GM21717 (cell line): ENCODE data around the gene NUTM2G.
"Not testable (repeated sequence)": the region's sequence is repeated elsewhere in the genome, so short reads cannot be mapped to it uniquely, and the experiment has no call there.

ENCODE experiments used
- ATAC-seq: cut with Tn5 transposase; IDR thresholded peaks from one replicate; pipeline ENCODE4 v1.9.1; 2021; ENCODE audit warnings: mild to moderate bottlenecking, moderate library complexity; ENCODE audit not compliant: unreplicated experiment

The NUTM2G gene, protein sequence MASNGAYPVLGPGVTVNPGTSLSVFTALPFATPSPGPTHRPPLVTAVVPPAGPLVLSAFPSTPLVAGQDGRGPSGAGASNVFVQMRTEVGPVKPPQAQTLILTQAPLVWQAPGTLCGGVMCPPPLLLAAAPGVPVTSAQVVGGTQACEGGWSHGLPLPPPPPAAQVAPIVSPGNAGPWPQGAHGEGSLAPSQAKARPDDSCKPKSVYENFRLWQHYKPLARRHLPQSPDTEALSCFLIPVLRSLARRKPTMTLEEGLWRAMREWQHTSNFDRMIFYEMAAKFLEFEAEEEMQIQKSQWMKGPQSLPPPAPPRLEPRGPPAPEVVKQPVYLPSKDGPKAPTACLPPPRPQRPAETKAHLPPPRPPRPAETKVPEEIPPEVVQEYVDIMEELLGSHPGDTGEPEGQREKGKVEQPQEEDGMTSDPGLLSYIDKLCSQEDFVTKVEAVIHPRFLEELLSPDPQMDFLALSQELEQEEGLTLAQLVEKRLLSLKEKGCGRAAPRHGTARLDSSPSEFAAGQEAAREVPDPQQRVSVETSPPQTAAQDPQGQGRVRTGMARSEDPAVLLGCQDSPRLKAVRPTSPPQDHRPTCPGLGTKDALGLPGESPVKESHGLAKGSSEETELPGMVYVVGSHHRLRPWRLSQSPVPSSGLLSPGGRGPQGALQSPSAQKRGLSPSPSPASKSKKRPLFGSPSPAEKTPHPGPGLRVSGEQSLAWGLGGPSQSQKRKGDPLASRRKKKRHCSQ

DNA sequence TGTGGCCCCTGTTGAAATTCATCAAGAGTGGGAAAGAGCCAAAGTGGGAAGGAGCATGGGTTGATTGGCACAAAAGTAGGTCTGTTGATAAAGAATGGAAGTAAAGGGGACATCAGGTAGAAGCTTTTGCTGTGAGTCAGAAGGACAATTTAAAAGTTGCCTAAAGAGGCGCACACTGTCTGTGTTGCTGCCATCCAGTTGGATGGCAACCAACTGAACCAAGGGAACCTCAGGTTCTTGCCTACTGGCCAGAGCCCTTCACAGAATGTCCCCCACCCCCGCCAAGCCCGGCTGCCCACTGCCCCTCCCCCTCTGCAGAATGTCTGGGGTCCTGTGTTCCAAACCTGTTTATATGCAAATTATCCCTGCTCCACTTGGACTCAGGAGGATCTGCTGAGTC lies at the start of gene NUTM2G:
TSS of gene NUTM2G (plus strand) at position 301 of the 400 bp plus-strand sequence. CDS start 182 bp downstream, outside the sequence.
- ATAC-seq = not testable (repeated sequence)

- ATAC-seq = no peak
Observed at GRCh38 chr9:96883922-96884321, 44.7 kb upstream of the NUTM2G start.

DNA sequence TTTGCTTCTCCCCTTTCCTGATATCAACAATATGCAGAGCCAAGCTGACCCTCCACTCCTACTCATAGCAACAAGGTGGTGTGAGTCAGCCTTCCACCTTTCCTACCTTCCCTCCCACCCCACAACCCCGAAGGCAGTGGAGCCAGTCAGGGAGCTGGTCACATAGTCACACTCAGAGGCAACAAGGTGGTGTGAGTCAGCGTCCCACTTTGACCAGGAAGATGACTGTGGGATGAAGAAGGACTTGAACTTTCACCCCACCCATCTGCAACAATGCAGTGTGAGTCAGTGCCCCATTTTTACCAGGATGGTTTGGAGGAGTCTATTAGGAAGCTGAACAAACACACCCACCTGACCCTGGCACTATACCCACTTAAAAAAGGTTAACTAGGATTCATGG lies 44.2 kb upstream of the NUTM2G start:
- no peak for ATAC-seq

- no peak for ATAC-seq
Observed at GRCh38 chr9:96885424-96885823, 43.2 kb upstream of the NUTM2G start.

DNA sequence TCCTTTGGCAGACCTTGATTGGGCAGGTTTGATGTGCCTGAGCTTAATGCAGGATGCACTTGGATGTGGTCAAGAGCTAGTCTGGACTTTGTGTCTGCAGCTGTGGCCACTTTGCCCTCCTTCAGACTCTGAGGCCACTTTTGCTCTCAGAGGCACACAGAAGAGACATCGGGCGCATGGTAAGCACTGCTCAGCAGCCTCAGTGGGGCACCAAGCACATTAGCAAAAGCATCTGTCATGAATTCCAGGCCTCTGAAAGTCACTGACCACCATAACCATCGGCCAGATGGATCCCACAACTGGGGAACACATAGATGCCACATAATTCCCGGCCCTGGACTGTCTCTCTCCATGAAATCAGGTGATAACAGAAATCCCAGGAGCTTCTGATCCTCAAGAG lies 40.1 kb upstream of the NUTM2G start:
- no peak for ATAC-seq

DNA sequence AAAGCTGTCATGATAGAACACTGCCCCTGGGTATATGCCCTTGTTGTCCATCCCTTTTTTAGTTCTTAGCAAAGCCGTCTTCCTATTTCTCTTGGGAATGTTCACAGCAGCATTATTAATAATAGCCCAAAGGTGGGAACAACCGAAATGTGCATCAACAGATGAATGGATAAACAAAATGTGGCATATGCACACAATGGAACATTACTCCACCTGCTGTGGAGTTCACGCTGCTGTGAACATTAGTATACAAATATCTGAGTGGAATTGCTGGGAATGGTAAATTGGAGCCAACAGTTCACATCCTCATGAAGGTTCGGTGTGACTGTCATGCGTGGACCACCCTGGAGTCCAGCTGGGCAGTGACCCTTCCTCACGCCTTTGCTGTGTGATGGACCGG lies 36.5 kb upstream of the NUTM2G start:
- ATAC-seq = no peak

DNA sequence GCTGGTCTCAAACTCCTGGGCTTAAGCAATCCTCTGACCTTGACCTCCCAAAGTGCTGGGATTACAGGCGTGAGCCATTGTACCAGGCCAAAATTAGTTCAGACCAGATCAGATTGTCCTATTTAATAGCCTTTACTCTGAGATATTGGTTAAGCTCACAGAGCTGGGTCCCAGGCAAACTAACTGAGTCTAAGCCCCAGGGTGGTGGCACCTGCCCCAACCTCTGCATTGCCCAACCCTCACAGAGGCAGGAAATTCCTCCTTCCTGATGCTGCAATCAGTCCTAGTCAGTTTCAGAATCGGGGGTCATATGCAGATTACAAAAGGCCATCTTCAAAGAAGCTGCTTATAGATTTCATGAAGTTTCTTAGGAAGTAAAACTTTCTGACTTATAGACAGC lies 28.6 kb upstream of the NUTM2G start:
- not testable (repeated sequence) for ATAC-seq

DNA sequence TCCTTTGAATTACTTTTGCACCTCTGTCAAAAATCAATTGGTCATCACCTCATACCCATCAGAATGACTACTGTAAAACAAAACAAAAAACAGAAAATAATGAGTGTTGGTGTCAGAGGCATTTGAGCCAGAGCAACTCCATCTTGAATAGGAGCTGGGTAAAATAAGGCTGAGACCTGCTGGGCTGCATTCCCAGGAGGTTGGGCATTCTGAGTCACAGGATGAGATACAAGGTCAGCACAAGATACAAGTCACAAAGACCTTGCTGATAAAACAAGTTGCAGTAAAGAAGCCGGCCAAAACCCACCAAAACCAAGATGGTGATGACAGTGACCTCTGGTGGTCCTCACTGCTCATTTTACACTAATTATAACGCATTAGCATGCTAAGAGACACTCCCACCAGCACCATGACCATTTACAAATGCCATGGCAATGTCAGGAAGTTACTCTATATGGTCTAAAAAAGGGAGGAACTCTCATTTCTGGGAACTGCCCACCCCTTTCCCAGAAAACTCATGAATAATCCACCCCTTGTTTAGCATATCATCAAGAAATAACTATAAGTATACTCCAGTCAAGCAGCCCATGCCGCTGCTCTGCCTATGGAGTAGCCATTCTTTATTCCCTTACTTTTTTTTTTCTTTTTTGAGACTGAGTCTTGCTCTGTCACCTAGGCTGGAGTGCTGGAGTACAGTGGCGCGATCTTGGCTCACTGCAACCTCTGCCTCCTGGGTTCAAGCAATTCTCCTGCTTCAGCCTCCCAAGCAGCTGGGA lies 23.5 kb upstream of the NUTM2G start:
- ATAC-seq = not testable (repeated sequence)

DNA sequence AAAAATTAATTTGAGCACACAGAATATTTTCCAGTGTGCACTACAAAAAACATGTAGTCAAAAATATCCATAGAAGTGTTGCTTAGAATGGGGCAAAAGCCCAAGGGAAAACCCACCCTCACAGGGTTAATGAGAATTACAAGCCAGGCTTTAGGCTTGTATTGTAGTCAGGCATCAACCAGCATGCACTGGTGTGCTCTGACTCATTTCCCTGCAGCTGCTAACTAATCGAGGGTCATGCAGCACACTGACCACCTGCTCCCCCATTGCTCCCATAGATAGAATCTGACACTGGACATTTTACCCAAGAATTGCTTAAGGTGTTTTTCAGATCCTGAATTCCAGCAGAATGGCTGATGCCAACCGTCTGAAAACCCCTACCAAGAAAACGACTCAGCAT lies 20.2 kb upstream of the NUTM2G start:
- ATAC-seq = not testable (repeated sequence)

DNA sequence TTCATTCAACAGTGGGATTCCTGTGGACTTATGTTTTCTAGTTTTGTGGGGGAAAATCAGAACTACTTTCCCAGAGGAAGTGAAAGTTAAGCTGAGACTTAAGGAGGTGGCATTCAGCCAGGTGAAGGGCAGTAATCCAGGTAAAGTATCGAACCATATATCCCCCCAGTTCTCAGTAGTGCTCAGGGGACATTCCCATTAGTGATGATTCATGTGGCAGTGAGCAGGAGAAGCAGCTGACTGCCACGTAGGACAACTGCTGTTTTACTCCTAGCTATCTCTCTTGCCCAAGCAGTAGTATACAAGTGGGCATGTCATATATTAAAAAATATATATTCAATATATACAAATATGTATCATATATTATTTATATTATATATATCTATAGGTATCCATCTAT lies 13.1 kb upstream of the NUTM2G start:
- not testable (repeated sequence) for ATAC-seq

DNA sequence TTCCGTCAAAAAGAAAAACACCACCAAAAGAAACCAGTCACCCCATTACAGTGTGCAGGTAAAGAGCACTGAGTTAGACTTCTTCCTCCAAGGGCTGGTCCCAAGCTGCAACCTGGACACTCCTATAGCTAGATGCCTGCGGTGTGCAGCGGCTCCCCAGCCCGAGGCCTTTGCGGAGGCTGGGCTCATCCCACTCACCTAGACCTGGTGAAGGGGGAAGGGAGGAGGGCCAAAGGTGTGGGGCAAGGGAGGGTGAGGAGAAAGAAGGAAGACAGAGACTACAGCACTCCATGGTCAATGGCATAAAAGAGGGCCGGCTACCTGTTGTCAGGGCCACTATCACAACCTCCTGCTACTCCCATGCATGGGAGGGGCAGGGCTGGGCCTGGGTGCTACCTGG lies 12.1 kb upstream of the NUTM2G start:
- not testable (repeated sequence) for ATAC-seq

DNA sequence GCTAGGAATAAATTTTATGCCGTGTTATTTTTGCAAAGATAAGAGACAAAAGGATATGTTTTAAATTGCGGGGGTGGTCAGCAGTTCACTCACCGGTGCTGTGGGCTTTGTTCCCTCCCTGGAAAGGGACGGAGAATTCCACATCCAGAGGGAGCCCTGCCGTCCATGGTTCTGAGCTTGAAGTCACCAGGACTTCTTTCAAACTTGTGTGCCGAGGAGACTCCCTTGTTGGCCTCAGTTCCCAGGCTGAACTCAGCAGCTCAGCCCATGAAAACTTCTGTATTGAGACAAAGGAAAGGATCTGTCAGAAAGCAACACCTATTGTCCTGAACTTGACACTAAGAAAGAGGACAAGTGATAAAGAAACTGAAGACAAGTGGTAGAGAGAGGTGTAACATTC lies 10.1 kb upstream of the NUTM2G start:
- ATAC-seq = not testable (repeated sequence)

DNA sequence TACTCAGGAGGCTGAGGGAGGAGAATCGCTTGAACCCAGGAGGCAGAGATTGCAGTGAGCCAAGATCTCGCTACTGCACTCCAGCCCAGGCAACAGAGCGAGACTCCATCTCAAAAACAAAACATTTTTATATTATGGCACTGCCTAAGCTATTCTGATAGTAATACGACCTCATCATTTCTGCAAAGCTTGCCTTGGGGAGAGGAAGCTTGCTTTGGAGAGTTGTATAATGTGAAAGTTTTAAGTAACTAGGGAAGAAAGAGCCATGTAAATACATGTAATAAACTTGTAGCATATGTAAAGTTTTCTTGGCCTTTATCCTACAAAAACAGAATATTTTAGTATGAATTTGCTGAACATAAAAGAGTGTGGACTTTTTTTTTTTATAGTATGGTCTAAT lies 7.8 kb upstream of the NUTM2G start:
- ATAC-seq = not testable (repeated sequence)

DNA sequence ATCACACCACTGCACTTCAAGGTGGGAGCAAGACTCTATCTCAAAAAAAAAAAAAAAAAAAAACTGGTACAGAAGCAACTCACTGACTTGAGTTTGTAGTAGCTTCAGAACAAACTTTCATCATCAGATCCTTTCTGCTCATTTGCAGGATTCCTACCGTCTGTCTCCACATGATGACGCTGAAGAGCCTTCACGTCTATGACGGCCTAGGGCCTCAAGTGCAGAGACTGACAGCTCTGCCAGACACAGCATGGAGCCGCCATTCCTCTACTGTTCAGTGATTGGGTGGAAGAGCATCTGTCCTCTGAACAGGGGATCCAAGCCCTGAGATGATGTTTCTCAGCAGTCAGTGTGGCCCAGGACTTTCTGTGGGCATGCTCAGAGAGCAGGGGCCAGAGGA lies 3.1 kb upstream of the NUTM2G start:
- not testable (repeated sequence) for ATAC-seq

- ATAC-seq = not testable (repeated sequence)
Observed at GRCh38 chr9:96931665-96932064, 3.0 kb downstream of the NUTM2G start.

GRCh38 chr9:96934097-96934496 lies 5.5 kb downstream of the NUTM2G start:
- not testable (repeated sequence) for ATAC-seq

DNA sequence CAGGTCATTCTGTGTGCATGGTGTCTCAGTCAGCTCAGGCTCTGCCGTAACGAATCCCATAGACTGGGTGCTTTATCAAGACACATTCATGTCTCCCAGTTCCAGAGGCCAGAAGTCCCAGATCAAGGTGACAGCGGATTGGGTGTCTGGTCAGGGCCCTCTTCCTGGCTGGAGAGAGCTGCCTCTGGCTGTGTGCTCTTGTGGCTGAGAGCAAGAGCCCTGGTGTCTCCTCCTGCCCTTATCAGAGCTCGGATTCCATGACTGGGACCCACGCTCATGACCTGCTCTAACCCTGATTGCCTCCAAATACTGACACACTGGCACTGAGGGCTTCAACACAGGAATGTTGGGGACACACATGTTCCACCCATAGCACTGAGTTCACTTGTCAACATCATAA lies 6.1 kb downstream of the NUTM2G start:
- ATAC-seq = not testable (repeated sequence)

DNA sequence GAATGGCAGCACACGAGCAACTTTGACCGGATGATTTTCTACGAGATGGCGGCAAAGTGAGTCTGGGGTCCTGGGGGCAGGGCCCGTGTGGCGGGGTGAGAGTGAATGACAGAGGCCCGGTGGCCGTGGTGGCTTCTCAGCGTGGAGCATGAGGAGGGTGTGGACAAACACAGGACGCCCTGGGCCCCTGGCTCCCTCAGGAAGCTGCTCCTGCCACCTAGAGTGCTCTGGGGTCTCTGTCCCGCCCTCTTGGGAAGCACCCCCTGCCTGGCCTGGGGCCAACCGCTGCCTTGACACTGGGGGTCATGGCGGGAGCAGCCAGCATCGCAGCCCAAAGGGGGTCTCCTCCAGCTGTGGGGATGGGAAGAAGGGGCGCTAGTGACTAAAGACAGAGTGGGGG lies 6.8 kb downstream of the NUTM2G start:
- ATAC-seq = not testable (repeated sequence)

DNA sequence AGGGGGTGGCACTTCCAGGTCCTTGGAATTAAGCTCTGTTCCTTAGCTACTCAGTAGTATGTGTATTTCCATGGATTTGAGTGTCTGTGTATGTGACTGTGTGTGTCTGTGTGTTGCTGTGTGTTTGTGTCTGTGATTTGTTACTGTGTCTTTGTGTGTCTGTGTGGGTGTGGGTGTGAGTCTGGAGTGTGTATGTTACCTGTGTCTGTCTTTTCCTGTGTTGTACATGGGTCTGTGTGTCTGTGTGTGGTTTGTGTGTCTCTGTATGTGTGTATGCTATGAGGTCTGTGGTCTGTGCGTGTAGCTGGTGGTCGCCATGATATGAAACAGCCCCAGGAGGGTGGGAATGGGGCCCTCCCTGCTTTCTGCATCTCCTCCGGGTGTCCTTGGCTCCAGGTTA lies 8.8 kb downstream of the NUTM2G start:
- not testable (repeated sequence) for ATAC-seq

DNA sequence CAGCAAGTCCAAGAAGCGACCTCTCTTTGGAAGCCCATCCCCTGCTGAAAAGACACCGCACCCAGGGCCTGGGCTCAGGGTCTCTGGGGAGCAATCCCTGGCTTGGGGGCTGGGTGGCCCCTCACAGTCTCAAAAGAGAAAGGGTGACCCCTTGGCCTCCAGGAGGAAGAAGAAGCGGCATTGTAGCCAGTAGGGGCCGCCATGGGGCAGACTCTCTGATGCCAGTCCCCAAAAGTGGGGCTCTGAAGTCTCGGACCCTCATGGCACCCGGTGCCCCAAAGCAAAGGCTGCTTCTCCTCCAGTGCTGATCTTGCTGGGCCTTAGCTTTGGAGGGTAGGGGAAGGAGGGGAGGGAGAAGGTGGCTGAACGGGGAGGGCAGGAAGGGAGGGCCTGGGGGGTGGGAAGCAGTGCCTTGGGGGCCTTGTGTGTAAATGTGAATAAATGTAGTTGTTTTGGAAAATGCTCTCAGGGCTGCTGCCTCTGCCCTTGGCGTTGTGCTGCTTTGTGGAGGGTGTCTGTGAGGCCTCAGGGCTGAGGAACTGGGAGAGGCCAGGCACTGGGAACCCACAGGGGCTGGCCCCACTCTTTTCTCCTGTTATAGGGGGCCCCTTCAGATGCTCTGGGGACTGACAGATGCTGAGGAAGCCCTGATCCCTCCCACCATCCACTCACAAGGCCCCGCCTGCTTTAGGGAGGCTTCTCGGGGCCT lies 10.5 kb downstream of the NUTM2G start:
- ATAC-seq = not testable (repeated sequence)

GRCh38 chr9:96940982-96941381 lies 12.3 kb downstream of the NUTM2G start:
- not testable (repeated sequence) for ATAC-seq
